Hepatocyte (in vitro differentiated cells): ENCODE results near the gene IL16. TPM values are rescaled to one million over a fixed set of nuclear protein-coding genes. Genes with fewer than 3 reads are reported as not detected.

ENCODE experiments used
- DNase-seq: peaks from one replicate; pipeline ENCODE4 v3.0.0-alpha.2; 2016; ENCODE audit warnings: low spot score
- H2AFZ ChIP-seq: fragments of 200-600 bp; sonication (generic); 2 replicates; pipeline ENCODE4 v1.6.0; 2016; ENCODE audit warnings: antibody characterized with exemption, mild to moderate bottlenecking
- H3K27ac ChIP-seq: fragments of 200-600 bp; sonication (generic); 2 replicates; pipeline ENCODE4 v1.5.1; 2016; ENCODE audit warnings: mild to moderate bottlenecking
- H3K27me3 ChIP-seq: fragments of 200-600 bp; sonication (generic); 2 replicates; pipeline ENCODE4 v1.6.1; 2016
- H3K36me3 ChIP-seq: fragments of 200-600 bp; sonication (generic); replicated peaks from 2 replicates; pipeline ENCODE4 v1.5.1; 2016; ENCODE audit warnings: low read depth; ENCODE audit not compliant: insufficient read depth
- H3K4me1 ChIP-seq: fragments of 200-600 bp; sonication (generic); 2 replicates; pipeline ENCODE4 v1.5.1; 2016; ENCODE audit warnings: mild to moderate bottlenecking, moderate library complexity; ENCODE audit not compliant: insufficient read depth
- H3K4me2 ChIP-seq: fragments of 200-600 bp; sonication (generic); 2 replicates; pipeline ENCODE4 v1.6.0; 2016
- H3K4me3 ChIP-seq: fragments of 200-600 bp; sonication (generic); 2 replicates; pipeline ENCODE4 v1.5.1; 2016; ENCODE audit warnings: mild to moderate bottlenecking
- H3K79me2 ChIP-seq: fragments of 200-600 bp; sonication (generic); 2 replicates; pipeline ENCODE4 v1.6.0; 2017; ENCODE audit warnings: mild to moderate bottlenecking
- H3K9me2 ChIP-seq: fragments of 200-600 bp; sonication (generic); replicated peaks from 2 replicates; pipeline ENCODE4 v1.6.0; 2017; ENCODE audit warnings: mild to moderate bottlenecking; ENCODE audit not compliant: insufficient read depth
- H3K9me3 ChIP-seq: fragments of 200-600 bp; sonication (generic); 2 replicates; pipeline ENCODE4 v1.5.1; 2016; ENCODE audit warnings: low read depth, mild to moderate bottlenecking
- H4K20me1 ChIP-seq: fragments of 200-600 bp; sonication (generic); 2 replicates; pipeline ENCODE4 v1.6.0; 2016; ENCODE audit warnings: mild to moderate bottlenecking; ENCODE audit not compliant: insufficient read depth, poor library complexity, severe bottlenecking
- CTCF ChIP-seq: fragments of 200-600 bp; sonication (generic); IDR thresholded peaks from 2 replicates; pipeline ENCODE4 v1.5.1; 2016; ENCODE audit warnings: antibody characterized with exemption, mild to moderate bottlenecking; ENCODE audit not compliant: poor library complexity
- EZH2 ChIP-seq: fragments of 200-600 bp; sonication (generic); IDR thresholded peaks from 2 replicates; pipeline ENCODE4 v1.6.1; 2016; ENCODE audit warnings: antibody characterized with exemption, mild to moderate bottlenecking, borderline replicate concordance
- EZH2phosphoT487 ChIP-seq: fragments of 200-600 bp; sonication (generic); IDR thresholded peaks from one replicate; pipeline ENCODE4 v1.6.1; 2018; ENCODE audit warnings: antibody characterized with exemption, mild to moderate bottlenecking, low read depth, moderate library complexity; ENCODE audit not compliant: unreplicated experiment, severe bottlenecking
- WGBS: methylation state at CpG from one replicate; pipeline ENCODE4 v1.1.6; 2016; ENCODE audit warnings: low lambda C conversion rate; ENCODE audit errors: missing lambda C conversion rate; 5-methylcytosine and 5-hydroxymethylcytosine counted together
- polyA plus RNA-seq: library from polyadenylated mRNA; unstranded; fragments of >200 nt; fragmentation: Nextera tagmentation; extraction: Ambion mirVana; gene quantifications from 2 replicates; pipeline ENCODE4 v1.2.1, GENCODE V29; 2016
- total RNA-seq: library from RNA; depleted of rRNA; stranded (reverse); fragments of >200 nt; gene quantifications from 2 replicates; pipeline ENCODE4 v1.2.3, GENCODE V29; 2014

IL16 gene
- total and polyA plus RNA-seq, 2 experiments from 2014 or later: 1.1 to 2.4 TPM

GRCh38 chr15:81265256-81265943, 68.7 kb downstream of the IL16 start:
- Histone ChIP-seq H3K27me3 (no peaks in the 10 kb centered on the region), H3K9me3 (no peaks in the 10 kb centered on the region), H3K4me2 (peak overlapping the region; percentile 71), H3K36me3 (no peaks in the 10 kb centered on the region), H3K79me2 (no peaks in the 10 kb centered on the region), H3K4me3 (no peak overlapping the region), H4K20me1 (no peaks in the 10 kb centered on the region), H3K27ac (no peak overlapping the region), H3K4me1 (no peaks in the 10 kb centered on the region), H3K9me2 (no peaks in the 10 kb centered on the region), H2AFZ (no peak overlapping the region)
- no peak for TF ChIP-seq EZH2phosphoT487
- TF ChIP-seq CTCF: no peak
- TF ChIP-seq EZH2: no peak
- WGBS: 57% methylated on average over 12 of the region's 12 CpGs
- DNase-seq: no peak

- H2AFZ ChIP-seq: peak overlapping the region; percentile 29
- H3K79me2 ChIP-seq: no peaks in the 10 kb centered on the region
- H3K9me3 ChIP-seq: no peaks in the 10 kb centered on the region
- H4K20me1 ChIP-seq: no peaks in the 10 kb centered on the region
- no peaks in the 10 kb centered on the region for H3K9me2 ChIP-seq
- 4% methylated on average over 14 of the region's 14 CpGs for WGBS
- TF ChIP-seq EZH2phosphoT487 (no peak), CTCF (peak; percentile 87)
- H3K4me3 ChIP-seq: no peak overlapping the region
- peak overlapping the region; percentile 71 for H3K4me2 ChIP-seq
- H3K36me3 ChIP-seq: no peaks in the 10 kb centered on the region
- no peak overlapping the region for H3K27ac ChIP-seq
- H3K27me3 ChIP-seq: no peaks in the 10 kb centered on the region
- no peaks in the 10 kb centered on the region for H3K4me1 ChIP-seq
- DNase-seq: peak; percentile 87
Measured at GRCh38 chr15:81265944-81266775, 69.5 kb downstream of the IL16 start.

- H3K4me2 ChIP-seq: no peak overlapping the region
- H3K9me2 ChIP-seq: no peaks in the 10 kb centered on the region
- H3K27me3 ChIP-seq: no peaks in the 10 kb centered on the region
- no peaks in the 10 kb centered on the region for H3K36me3 ChIP-seq
- H3K4me3 ChIP-seq: no peak overlapping the region
- H3K9me3 ChIP-seq: no peaks in the 10 kb centered on the region
- H4K20me1 ChIP-seq: no peaks in the 10 kb centered on the region
- TF ChIP-seq CTCF: no peak
- no peak for TF ChIP-seq EZH2
- TF ChIP-seq EZH2phosphoT487: no peak
- no peak for DNase-seq
- H2AFZ ChIP-seq: no peak overlapping the region
- no peaks in the 10 kb centered on the region for H3K4me1 ChIP-seq
- H3K27ac ChIP-seq: no peak overlapping the region
- 93% methylated on average over 5 of the region's 5 CpGs for WGBS
- no peaks in the 10 kb centered on the region for H3K79me2 ChIP-seq
Measured at GRCh38 chr15:81268340-81268739, 71.7 kb downstream of the IL16 start.
